ENCODE data around the gene PLAC8L1.

Gene PLAC8L1

GRCh38 chr5:146101646-146102045, 3.7 kb downstream of the PLAC8L1 start:
- no peak for ATAC-seq
- Mint-ChIP-seq H3K4me3 (no peak overlapping the region), H3K36me3 (no peaks in the 10 kb centered on the region), H3K9me3 (no peaks in the 10 kb centered on the region), H3K27ac (no peak overlapping the region), H3K4me1 (no peaks in the 10 kb centered on the region), H3K27me3 (no peaks in the 10 kb centered on the region)

DNA sequence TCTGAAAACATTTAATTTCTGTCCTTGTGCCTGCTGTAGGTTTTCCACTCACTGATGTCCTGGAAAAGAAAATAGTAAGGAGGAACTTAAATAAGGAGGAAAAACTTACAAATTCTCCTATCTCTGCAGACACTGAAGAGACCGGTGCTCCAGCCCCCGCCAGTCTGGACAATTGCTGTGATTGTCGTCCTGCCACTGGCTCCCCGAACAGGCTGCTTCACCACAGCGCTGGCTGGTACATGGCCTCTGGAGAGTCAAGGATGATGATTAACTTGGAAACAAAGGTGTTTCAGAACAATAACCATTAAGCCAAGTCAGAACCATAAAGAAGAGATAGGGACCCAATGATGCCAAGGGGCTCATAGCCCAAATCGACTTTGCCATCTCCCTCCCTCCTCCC, 7.3 kb downstream of the PLAC8L1 start:
- Mint-ChIP-seq H3K27ac (no peak overlapping the region), H3K4me1 (no peaks in the 10 kb centered on the region), H3K9me3 (no peaks in the 10 kb centered on the region), H3K27me3 (no peaks in the 10 kb centered on the region), H3K4me3 (no peak overlapping the region), H3K36me3 (no peaks in the 10 kb centered on the region)
- ATAC-seq, result no peak

GRCh38 chr5:146091881-146092280, 13.5 kb downstream of the PLAC8L1 start:
- Mint-ChIP-seq H3K36me3 (no peaks in the 10 kb centered on the region), H3K4me3 (no peak overlapping the region), H3K27ac (no peak overlapping the region), H3K27me3 (no peaks in the 10 kb centered on the region), H3K9me3 (no peaks in the 10 kb centered on the region), H3K4me1 (no peaks in the 10 kb centered on the region)
- no peak for ATAC-seq

- no peak overlapping the region for H3K27ac Mint-ChIP-seq
- H3K9me3 Mint-ChIP-seq, result no peaks in the 10 kb centered on the region
- no peak for ATAC-seq
- H3K27me3 Mint-ChIP-seq, result no peaks in the 10 kb centered on the region
- H3K4me1 Mint-ChIP-seq, result no peaks in the 10 kb centered on the region
- no peaks in the 10 kb centered on the region for H3K36me3 Mint-ChIP-seq
- H3K4me3 Mint-ChIP-seq, result no peak overlapping the region
These were observed 16.1 kb downstream of the PLAC8L1 start for GRCh38 chr5:146089287-146089686.

- H3K27me3 Mint-ChIP-seq, result no peaks in the 10 kb centered on the region
- no peak overlapping the region for H3K4me3 Mint-ChIP-seq
- H3K27ac Mint-ChIP-seq, result no peak overlapping the region
- no peaks in the 10 kb centered on the region for H3K36me3 Mint-ChIP-seq
- no peaks in the 10 kb centered on the region for H3K9me3 Mint-ChIP-seq
- no peak for ATAC-seq
- H3K4me1 Mint-ChIP-seq, result no peaks in the 10 kb centered on the region
These were observed 17.3 kb downstream of the PLAC8L1 start for GRCh38 chr5:146088098-146088497.

DNA sequence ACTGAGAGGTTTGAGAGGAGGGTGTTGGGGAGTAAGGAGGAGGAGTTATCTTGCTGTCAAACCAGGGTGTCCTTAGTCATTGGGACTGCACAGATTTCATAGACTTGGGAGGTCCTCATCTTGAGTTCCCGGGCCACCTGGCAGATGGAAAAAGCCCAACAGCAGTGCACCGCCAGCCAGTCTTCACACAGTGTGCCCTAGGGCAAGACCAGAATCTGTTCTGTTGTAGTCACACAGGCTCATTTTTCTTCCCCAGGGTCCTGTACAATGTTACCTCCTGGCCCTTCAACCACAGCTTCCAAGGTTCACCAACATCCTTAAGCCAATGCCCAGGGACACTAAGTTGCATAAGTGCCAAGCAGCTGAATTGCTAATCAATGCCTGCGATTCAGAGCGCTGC, 21.0 kb downstream of the PLAC8L1 start:
- Mint-ChIP-seq H3K36me3 (no peaks in the 10 kb centered on the region), H3K4me3 (no peak overlapping the region)

GRCh38 chr5:146082798-146083197, 22.6 kb downstream of the PLAC8L1 start:
- no peaks in the 10 kb centered on the region for H3K9me3 Mint-ChIP-seq
- H3K27me3 Mint-ChIP-seq, result no peaks in the 10 kb centered on the region

More for the DNA sequence above, 21.0 kb downstream of the PLAC8L1 start:
- Mint-ChIP-seq H3K4me1 (peaks cover 8% of the 10 kb centered on the region), H3K9me3 (no peaks in the 10 kb centered on the region), H3K27me3 (no peaks in the 10 kb centered on the region), H3K27ac (no peak overlapping the region)
- no peak for ATAC-seq

GRCh38 chr5:146081556-146081955, 23.8 kb downstream of the PLAC8L1 start:
- no peaks in the 10 kb centered on the region for H3K36me3 Mint-ChIP-seq
- H3K27me3 Mint-ChIP-seq, result no peaks in the 10 kb centered on the region
- no peaks in the 10 kb centered on the region for H3K9me3 Mint-ChIP-seq
- no peak for ATAC-seq
- H3K27ac Mint-ChIP-seq, result no peak overlapping the region
- no peak overlapping the region for H3K4me3 Mint-ChIP-seq
- H3K4me1 Mint-ChIP-seq, result peaks cover 8% of the 10 kb centered on the region

More at GRCh38 chr5:146082798-146083197, 22.6 kb downstream of the PLAC8L1 start:
- Mint-ChIP-seq H3K27ac (no peak overlapping the region), H3K36me3 (no peaks in the 10 kb centered on the region), H3K4me3 (no peak overlapping the region), H3K4me1 (peaks cover 8% of the 10 kb centered on the region)
- ATAC-seq, result no peak

GRCh38 chr5:146079695-146080373, 25.5 kb downstream of the PLAC8L1 start:
- no peaks in the 10 kb centered on the region for H3K36me3 Mint-ChIP-seq
- H3K4me3 Mint-ChIP-seq, result no peak overlapping the region
- no peaks in the 10 kb centered on the region for H3K9me3 Mint-ChIP-seq
- H3K27ac Mint-ChIP-seq, result no peak overlapping the region
- no peak for ATAC-seq
- peaks cover 8% of the 10 kb centered on the region for H3K4me1 Mint-ChIP-seq
- H3K27me3 Mint-ChIP-seq, result no peaks in the 10 kb centered on the region

DNA sequence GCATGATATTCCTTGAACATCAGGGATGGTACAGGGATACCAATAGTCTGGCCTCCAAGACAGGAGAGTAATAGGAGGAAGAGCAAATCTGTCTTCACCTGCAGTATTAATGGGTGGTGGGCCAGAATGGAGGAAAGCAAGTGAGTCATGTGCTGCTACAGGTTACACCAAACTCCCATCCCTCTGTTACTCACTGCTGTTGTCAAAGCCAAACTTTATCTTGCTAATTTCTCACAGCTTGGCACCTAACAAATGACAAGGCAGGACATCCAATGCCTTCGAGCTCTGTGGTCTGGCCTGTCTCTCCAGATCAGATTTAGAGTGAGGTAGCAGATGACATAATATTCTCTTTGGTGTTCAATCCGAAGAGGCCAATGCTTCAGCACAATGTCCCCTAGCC, 26.8 kb downstream of the PLAC8L1 start:
- no peaks in the 10 kb centered on the region for H3K9me3 Mint-ChIP-seq
- no peak overlapping the region for H3K27ac Mint-ChIP-seq
- no peak for ATAC-seq
- H3K27me3 Mint-ChIP-seq, result peaks cover 5% of the 10 kb centered on the region
- no peaks in the 10 kb centered on the region for H3K36me3 Mint-ChIP-seq
- H3K4me1 Mint-ChIP-seq, result peaks cover 8% of the 10 kb centered on the region
- H3K4me3 Mint-ChIP-seq, result no peak overlapping the region

GRCh38 chr5:146076455-146076854, 28.9 kb downstream of the PLAC8L1 start:
- H3K9me3 Mint-ChIP-seq, result no peaks in the 10 kb centered on the region
- H3K4me1 Mint-ChIP-seq, result peaks cover 8% of the 10 kb centered on the region
- no peak overlapping the region for H3K4me3 Mint-ChIP-seq
- no peaks in the 10 kb centered on the region for H3K36me3 Mint-ChIP-seq
- H3K27ac Mint-ChIP-seq, result no peak overlapping the region
- H3K27me3 Mint-ChIP-seq, result peaks cover 9% of the 10 kb centered on the region
- ATAC-seq, result no peak

- no peak for ATAC-seq
- Mint-ChIP-seq H3K27me3 (peaks cover 9% of the 10 kb centered on the region), H3K36me3 (no peaks in the 10 kb centered on the region), H3K4me1 (peaks cover 8% of the 10 kb centered on the region), H3K27ac (no peak overlapping the region), H3K4me3 (no peak overlapping the region), H3K9me3 (no peaks in the 10 kb centered on the region)
These were observed 29.3 kb downstream of the PLAC8L1 start for GRCh38 chr5:146076028-146076427.

GRCh38 chr5:146073239-146073900, 32.0 kb downstream of the PLAC8L1 start:
- Mint-ChIP-seq H3K9me3 (no peaks in the 10 kb centered on the region), H3K4me3 (no peak overlapping the region), H3K27ac (no peak overlapping the region), H3K27me3 (peaks cover 9% of the 10 kb centered on the region), H3K4me1 (no peaks in the 10 kb centered on the region), H3K36me3 (no peaks in the 10 kb centered on the region)
- no peak for ATAC-seq

DNA sequence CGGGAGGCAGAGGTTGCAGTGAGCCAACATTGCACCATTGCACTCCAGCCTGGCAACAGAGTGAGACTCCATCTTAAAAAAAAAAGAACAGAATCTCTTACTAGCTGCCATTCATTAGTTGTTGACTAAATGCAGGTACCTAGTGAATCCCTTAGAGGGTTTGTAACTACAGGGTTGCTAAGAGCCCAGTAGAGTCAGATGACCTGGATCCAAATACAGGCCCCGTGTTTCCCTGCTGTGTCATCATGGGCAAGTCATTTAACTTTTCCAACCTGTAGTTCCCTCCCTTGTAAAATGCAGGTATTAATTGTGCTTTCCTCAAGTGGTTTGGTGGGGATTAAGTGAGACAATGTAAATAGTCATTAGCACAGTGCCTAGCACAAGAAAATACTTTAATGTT, 32.8 kb downstream of the PLAC8L1 start:
- no peaks in the 10 kb centered on the region for H3K4me1 Mint-ChIP-seq
- no peak for ATAC-seq
- H3K4me3 Mint-ChIP-seq, result no peak overlapping the region
- no peaks in the 10 kb centered on the region for H3K9me3 Mint-ChIP-seq
- no peaks in the 10 kb centered on the region for H3K36me3 Mint-ChIP-seq
- H3K27me3 Mint-ChIP-seq, result peaks cover 9% of the 10 kb centered on the region
- H3K27ac Mint-ChIP-seq, result no peak overlapping the region

DNA sequence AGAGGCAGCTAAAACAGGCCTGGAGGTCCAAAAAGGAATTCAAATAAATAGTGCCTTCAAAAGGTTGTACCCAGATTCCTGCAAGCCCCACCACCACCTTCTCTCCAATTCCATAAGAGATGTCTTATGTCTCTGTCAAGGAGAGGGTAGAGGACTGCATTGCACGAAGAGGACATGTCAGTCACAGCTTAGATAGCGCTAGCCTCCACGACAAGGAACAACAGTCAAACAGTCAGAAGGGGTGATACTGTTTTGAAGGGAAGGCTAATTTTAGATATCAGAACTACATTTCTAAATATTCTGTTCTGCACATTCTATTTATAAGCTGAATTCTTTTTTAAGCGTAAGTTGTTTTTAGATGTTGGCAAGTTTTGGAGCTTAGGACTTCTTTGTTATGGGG, 34.2 kb downstream of the PLAC8L1 start:
- no peaks in the 10 kb centered on the region for H3K9me3 Mint-ChIP-seq
- no peak for ATAC-seq

DNA sequence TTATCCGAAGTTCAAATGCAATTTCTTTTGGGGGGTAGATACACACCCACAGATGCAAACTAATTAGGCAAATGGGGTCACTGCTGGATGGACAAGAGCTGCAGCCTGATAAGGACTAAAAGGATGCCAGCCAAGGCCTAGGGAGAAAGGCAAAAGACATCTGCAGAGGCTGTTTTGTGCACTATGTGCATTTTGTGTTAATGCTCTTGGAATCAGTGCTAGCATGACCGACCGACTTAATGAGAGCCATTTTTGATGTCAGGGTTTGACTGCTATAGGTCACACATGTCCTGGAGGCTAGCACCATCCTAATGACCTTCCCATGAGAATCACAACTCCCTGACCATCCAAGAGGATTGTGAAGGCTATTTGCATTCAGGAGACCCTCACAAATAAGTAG, 34.6 kb downstream of the PLAC8L1 start:
- Mint-ChIP-seq H3K4me1 (no peaks in the 10 kb centered on the region), H3K9me3 (no peaks in the 10 kb centered on the region), H3K27ac (no peak overlapping the region), H3K36me3 (no peaks in the 10 kb centered on the region), H3K27me3 (peaks cover 9% of the 10 kb centered on the region), H3K4me3 (no peak overlapping the region)
- no peak for ATAC-seq

More for the DNA sequence above, 34.2 kb downstream of the PLAC8L1 start:
- Mint-ChIP-seq H3K27me3 (peaks cover 9% of the 10 kb centered on the region), H3K36me3 (no peaks in the 10 kb centered on the region), H3K4me1 (no peaks in the 10 kb centered on the region), H3K4me3 (no peak overlapping the region), H3K27ac (no peak overlapping the region)
